NCI-H2107 treated with DMSO at 0.1 percent for 48 hours (cell line): ENCODE measurements around the gene FARS2.

ENCODE experiments used
- DNase-seq: peaks from one replicate; lab custom pipeline; 2025; ENCODE audit not compliant: unreplicated experiment; lab: John Stamatoyannopoulos, UW

Gene FARS2

DNA sequence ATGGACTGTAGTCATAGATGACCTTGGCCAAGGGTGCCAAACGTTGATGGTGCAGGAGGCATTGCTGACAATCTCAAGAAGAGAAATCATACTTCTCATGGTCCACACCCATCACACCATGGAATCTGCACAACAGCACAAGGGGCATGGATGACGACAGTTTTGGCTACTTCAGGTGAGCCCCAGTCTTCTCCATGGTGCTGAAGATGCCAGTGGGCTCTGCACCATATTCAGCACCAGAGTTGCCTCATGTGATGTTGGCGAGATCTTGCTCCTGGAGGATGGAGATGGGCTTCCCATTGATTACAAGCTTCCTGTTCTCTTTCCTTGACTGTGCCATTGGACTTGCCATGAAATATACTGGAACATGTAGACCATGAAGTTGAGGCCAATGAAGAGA is 556.6 kb downstream of the FARS2 start:
- no peak for DNase-seq

- DNase-seq = no peak
Observed at GRCh38 chr6:5818959-5819358, 557.6 kb downstream of the FARS2 start.
